ENCODE results near the gene UIMC1. TPM values are rescaled to one million over a fixed set of nuclear protein-coding genes. Genes with fewer than 3 reads are reported as not detected.
"Not testable (repeated sequence)": the region's sequence is repeated elsewhere in the genome, so short reads cannot be mapped to it uniquely, and the experiment has no call there.

UIMC1 gene
- 52.5 TPM for total RNA-seq

GRCh38 chr5:177006265-177006972 is at the start of gene UIMC1:
TSS of gene UIMC1 (minus strand) at chr5:177006779. CDS start at chr5:176982615, 24,164 bp downstream.
- DNase-seq (ENCODE audit: low spot score), result peak; percentile 93

DNA sequence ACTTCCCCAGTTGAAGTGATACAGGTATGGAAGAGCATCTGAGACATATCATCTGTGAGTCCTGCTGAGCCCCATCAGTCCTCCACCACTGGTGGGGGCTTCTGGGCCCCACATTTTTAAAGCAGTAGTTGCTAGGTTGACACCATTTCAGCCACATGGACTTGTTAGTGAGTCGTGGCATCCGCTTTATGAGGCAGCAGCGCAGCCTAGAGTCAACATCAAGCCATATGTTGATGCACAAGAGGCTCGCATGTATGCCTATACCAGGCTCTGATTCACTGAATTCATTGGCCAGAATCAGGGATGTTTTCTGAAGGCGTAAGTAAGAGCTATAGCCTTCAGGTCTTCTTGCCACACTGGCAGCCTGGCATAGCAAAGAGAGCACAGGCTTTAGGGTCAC is 42.7 kb upstream of the UIMC1 start:
- DNase-seq (ENCODE audit: low spot score), result no peak

- not testable (repeated sequence) for DNase-seq (ENCODE audit: low spot score)
These were observed 42.0 kb upstream of the UIMC1 start for GRCh38 chr5:177048531-177048930.

- no peak for DNase-seq (ENCODE audit: low spot score)
These were observed 39.1 kb upstream of the UIMC1 start for GRCh38 chr5:177045631-177046030.

- no peak for DNase-seq (ENCODE audit: low spot score)
These were observed 38.1 kb upstream of the UIMC1 start for GRCh38 chr5:177044641-177045040.

GRCh38 chr5:177043958-177044357 is 37.4 kb upstream of the UIMC1 start:
- no peak for DNase-seq (ENCODE audit: low spot score)

GRCh38 chr5:177043114-177043513 is 36.5 kb upstream of the UIMC1 start:
- DNase-seq (ENCODE audit: low spot score), result no peak

DNA sequence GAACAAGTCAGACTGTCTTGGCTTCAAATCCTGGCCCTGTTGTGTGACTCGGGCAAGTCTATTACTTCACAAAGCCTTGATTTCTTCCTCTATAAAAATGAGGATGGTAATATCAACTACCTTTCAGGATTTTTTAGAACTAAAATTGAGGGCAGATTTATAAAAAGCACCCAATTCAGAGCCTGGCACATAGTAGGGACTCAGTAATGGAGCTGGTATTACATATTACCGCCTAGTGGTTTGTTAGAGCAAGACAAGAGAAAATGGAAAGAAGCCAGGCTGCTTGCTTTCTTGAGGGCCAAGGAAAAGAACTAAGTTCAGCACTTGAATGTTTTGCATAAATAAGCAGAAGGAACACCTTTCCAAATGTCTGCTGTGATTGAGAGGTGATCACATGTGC is 35.4 kb upstream of the UIMC1 start:
- DNase-seq (ENCODE audit: low spot score), result no peak

DNA sequence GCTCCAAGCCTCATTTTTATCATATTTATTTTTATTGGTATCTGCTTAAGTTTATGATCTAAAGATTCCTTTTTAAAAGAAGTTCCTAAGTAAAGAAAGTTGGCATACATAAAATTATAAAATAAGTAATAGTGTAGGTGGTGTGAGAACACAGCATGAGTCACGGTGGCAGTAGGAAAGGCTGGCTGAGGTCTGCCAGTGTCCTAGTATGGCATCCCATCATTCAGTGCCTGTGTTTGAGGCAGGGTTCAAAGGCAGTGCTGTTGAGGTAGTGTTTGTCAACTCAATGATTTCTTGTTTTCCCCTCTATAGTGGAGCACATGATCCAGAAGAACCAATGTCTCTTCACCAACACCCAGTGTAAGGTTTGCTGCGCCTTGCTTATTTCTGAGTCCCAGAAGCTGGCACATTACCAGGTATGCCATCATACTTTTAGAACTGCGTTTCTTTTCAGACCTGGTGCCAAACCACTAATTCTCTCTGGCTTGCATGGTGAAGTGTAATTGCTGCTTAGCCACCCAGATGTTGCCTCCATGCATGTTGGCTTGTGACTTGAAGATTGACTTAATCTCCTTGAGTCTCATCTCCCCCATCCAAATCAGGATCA is 34.3 kb upstream of the UIMC1 start:
- no peak for DNase-seq (ENCODE audit: low spot score)

GRCh38 chr5:177036921-177037320 is 30.3 kb upstream of the UIMC1 start:
- DNase-seq (ENCODE audit: low spot score), result no peak

GRCh38 chr5:177036443-177036842 is 29.9 kb upstream of the UIMC1 start:
- DNase-seq (ENCODE audit: low spot score), result no peak

- DNase-seq (ENCODE audit: low spot score), result no peak
These were observed 29.4 kb upstream of the UIMC1 start for GRCh38 chr5:177035976-177036375.

DNA sequence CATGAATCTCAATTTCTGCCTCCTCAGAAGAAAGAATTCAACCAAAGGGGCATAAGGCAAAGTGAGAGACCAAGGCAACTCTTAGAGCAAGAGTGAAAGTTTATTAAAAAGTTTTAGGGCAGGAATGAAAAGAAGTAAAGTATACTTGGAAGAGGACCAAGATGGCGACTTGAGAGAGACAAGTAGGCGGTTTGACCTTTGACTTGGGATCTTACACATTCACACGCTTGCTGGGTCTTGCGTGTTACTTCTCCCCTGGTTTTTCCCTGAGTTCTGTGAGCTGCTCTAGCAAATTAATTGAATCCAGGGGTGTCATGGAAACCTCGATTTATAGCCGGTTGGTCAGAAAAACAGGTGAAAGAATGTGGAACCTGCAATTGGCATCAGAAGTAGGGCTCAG is 22.9 kb upstream of the UIMC1 start:
- DNase-seq (ENCODE audit: low spot score), result no peak

DNA sequence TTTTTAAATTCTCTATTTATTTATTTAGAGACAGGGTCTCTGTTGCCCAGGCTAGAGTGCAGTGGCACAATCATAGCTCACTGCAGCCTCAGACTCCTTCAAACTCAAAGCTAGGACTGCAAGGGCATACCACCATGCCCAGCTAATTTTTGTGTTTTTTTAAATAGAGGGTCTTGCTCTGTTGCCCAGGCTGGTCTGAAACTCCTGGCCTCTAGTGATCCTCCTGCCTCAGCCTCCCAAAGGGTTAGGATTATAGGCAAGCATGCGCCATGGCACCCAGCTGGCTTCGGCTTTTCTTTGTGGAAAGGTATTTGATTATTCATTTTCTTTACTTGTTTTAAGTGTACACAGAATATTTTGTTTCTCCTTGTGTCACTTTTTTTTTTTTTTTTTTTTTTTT is 21.1 kb upstream of the UIMC1 start:
- no peak for DNase-seq (ENCODE audit: low spot score)

DNA sequence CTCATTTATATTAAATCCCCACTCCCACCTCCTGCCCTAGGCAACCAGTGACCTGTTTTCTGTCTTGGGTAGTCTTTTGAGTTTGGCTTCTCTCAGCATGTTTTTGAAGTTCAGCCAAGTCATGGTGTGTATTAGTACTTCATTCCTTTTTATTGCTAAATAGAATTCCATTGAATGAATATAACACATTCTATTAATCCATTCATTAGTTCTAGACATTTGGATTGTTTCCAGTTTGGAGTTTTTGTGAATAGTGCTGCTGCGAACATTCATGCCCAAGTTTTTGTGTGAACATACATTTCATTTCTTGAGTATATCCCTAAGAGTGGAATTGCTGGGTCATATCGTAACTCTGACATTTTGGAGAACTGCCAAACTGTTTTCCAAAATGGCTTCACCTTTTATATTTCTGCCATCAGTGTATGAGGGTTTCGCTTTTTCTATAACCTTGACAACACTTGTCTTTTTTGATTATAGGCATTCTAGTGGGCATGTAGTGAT is 18.6 kb upstream of the UIMC1 start:
- no peak for DNase-seq (ENCODE audit: low spot score)

- DNase-seq (ENCODE audit: low spot score), result no peak
These were observed 18.0 kb upstream of the UIMC1 start for GRCh38 chr5:177024559-177024958.

GRCh38 chr5:177023303-177023664 is 16.7 kb upstream of the UIMC1 start:
- DNase-seq (ENCODE audit: low spot score), result no peak

DNA sequence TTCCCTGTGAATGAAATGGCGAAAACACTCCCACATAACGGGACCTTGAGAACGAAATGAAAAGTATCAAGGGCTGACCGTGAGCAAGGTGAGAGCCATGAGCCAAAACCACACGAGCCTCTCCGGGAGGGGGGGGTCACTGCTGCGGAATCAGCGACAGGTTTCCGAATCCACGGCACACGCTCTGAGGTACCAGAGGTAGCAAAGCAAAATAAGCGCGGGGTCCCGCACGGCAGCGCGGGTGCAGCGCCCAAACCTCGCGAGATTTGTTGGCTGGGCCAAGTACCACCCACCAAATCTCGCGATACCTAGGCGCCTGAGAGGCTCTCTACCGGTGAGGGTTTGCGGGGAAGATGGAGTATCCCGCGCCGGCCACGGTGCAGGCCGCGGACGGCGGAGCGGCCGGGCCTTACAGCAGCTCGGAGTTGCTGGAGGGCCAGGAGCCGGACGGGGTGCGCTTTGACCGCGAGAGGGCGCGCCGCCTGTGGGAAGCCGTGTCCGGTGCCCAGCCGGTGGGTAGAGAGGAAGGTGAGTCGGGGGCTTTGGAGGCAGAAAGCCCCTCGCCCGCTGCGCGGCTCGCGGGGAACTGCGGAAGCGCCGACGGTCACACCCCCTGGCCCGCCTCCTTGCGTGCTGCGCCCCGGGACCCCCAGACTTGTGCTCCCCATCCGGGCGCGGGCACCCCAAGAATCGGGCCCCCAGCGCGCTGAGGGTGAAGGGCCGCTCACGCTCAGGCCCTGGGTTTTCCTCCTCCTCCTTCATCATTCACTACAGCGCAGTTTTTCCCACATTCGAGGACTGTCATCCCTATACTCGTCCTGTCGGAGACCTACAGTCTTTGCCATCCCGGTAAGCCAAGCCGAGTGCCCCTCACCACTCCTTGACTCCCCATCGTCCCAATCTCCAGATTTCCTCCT is 16.1 kb upstream of the UIMC1 start, which contains the start of gene ZNF346:
Gene ZNF346 (plus strand): TSS at position 311 of the 917 bp plus-strand sequence. CDS start 43 bp downstream, at position 354.
- DNase-seq (ENCODE audit: low spot score), result peak; percentile 93

DNA sequence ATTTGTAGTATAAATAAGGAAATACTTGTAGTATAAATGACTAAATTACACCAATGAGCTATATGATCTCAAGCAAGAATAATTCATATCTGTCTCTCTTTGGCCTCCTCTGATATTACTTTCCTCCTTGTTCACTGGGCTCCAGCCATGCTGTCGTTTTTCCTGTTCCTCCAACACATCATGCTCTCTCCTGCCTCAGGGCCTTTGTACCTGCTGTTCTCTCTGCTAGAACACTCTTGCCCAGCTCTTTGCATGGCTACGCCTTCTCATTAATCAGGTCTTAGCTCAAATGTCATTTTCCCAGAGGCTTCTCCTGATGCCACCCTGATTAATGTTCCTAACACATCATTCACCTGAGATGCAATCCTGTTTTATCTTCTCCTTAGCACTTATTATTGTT is 13.5 kb upstream of the UIMC1 start:
- DNase-seq (ENCODE audit: low spot score), result no peak

DNA sequence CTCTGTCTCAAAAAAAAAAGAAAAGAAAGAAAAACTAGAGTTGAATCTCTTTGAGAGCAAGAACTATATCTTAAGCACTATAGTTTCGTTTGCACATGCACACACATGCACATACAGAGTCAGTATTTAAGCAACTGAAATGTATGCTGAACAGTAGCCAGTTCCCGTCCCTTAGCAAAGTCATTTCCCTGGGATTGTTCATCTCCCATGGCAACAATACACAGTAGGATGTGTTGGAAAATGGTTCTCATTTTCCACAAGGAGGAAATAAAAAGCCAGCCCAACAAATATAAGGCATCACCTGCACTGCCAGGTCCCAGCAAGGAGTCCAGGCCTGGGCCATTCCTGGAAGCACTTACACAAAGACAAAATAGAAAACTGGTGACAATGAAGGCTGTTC is 11.8 kb upstream of the UIMC1 start:
- DNase-seq (ENCODE audit: low spot score), result no peak

GRCh38 chr5:177015156-177015555 is 8.6 kb upstream of the UIMC1 start:
- DNase-seq (ENCODE audit: low spot score), result no peak

DNA sequence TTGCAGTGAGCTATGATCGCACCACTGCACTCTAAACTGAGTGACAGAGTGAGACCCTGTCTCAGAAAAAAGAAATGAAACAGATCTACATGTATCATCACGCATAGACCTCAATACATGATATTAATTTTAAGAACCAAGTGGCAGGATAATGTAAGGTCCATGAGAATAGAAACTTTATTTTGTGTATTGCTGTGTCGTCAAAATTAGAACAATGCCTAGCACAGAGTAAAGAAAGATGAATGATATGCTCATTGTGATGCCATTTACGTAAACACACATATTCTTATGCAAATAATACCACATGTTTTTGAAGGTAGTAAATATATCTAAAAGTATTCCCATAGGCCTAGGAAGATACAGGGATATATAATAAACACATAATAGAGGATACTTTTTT is 3.6 kb upstream of the UIMC1 start:
- no peak for DNase-seq (ENCODE audit: low spot score)
